Caco-2 (cell line): ENCODE data around the gene IL26. TPM values are rescaled to one million over a fixed set of nuclear protein-coding genes. Genes with fewer than 3 reads are reported as not detected.

Source experiments
- BruUV-seq: library from RNA; stranded (reverse); fragments of 400-500 nt; replicated peaks from 2 replicates; lab custom pipeline; 2021; lab: Mats Ljungman, UMichigan
- CTCF ChIA-PET: fragments of 300-600 bp; sonication (Branson Sonifier 250); formaldehyde crosslinking; loops from one replicate; lab custom pipeline; 2022; ENCODE audit warnings: antibody characterized with exemption; lab: Charles Lee
- POLR2A ChIA-PET: fragments of 300-600 bp; sonication (Branson Sonifier 250); formaldehyde crosslinking; loops from one replicate; lab custom pipeline; 2022; ENCODE audit warnings: antibody characterized with exemption; lab: Charles Lee
- DNase-seq, 2 experiments: peaks; one replicate each; pipeline versions ENCODE4 v3.0.0 to v3.0.0-alpha.2; 2020 to 2022
- H3K27me3 ChIP-seq: replicated peaks from 2 replicates; pipeline ENCODE4 v1.6.0; 2011; ENCODE audit warnings: low read length; ENCODE audit not compliant: control insufficient read depth, insufficient read depth
- H3K36me3 ChIP-seq: 2 replicates; pipeline ENCODE4 v1.5.1; 2011; ENCODE audit warnings: low read length; ENCODE audit not compliant: control insufficient read depth, insufficient read depth
- H3K4me1 ChIP-seq: fragments of 250-450 bp; sonication (Bioruptor Pico); 2 replicates; pipeline ENCODE4 v1.5.1; 2020; ENCODE audit warnings: mild to moderate bottlenecking
- H3K4me3 ChIP-seq: 2 replicates; pipeline ENCODE4 v1.5.1; 2011; ENCODE audit warnings: low read depth, mild to moderate bottlenecking, control low read depth, low read length
- H3K9me3 ChIP-seq: fragments of 250-450 bp; sonication (Bioruptor Pico); 2 replicates; pipeline ENCODE4 v1.5.1; 2020; ENCODE audit warnings: mild to moderate bottlenecking, moderate library complexity
- H3K27ac Mint-ChIP-seq: one replicate; pipeline ENCODE4 v1.8.0; 2022; ENCODE audit warnings: mixed read lengths; ENCODE audit not compliant: unreplicated experiment
- H3K27me3 Mint-ChIP-seq: one replicate; pipeline ENCODE4 v1.8.0; 2022; ENCODE audit warnings: mixed read lengths; ENCODE audit not compliant: insufficient read depth, unreplicated experiment
- H3K36me3 Mint-ChIP-seq: one replicate; pipeline ENCODE4 v1.8.0; 2022; ENCODE audit warnings: mild to moderate bottlenecking, mixed read lengths; ENCODE audit not compliant: insufficient read depth, unreplicated experiment
- H3K4me1 Mint-ChIP-seq: one replicate; pipeline ENCODE4 v1.8.0; 2022; ENCODE audit warnings: low read depth, mixed read lengths; ENCODE audit not compliant: unreplicated experiment
- H3K4me3 Mint-ChIP-seq: one replicate; pipeline ENCODE4 v1.8.0; 2022; ENCODE audit warnings: mild to moderate bottlenecking, moderate library complexity, mixed read lengths; ENCODE audit not compliant: unreplicated experiment
- H3K9me3 Mint-ChIP-seq: one replicate; pipeline ENCODE4 v1.8.0; 2022; ENCODE audit warnings: mixed read lengths; ENCODE audit not compliant: unreplicated experiment
- intact Hi-C: fragments of 100-400 bp; cut with micrococcal nuclease; formaldehyde crosslinking; loops from one replicate; pipeline ENCODE4 v1.10.0; 2022; ENCODE audit not compliant: unreplicated experiment
- total RNA-seq: library from RNA; stranded (reverse); gene quantifications from 2 replicates; pipeline ENCODE4 v1.2.3, GENCODE V29; 2022
- TF ChIP-seq, protein P1 (sequence below), 2 experiments: fragments of 200-600 bp in 1 of 2; IDR thresholded peaks; 1 replicate in 1 of 2; 2 replicates in 1 of 2; pipeline versions ENCODE4 v1.5.1 to v1.8.0; 2011 to 2022; ENCODE audit warnings: antibody characterized with exemption in 1 of 2, control low read depth in 1 of 2, inconsistent platforms in 1 of 2, low read depth in 1 of 2, low read length in 1 of 2, mild to moderate bottlenecking in 1 of 2, moderate library complexity in 1 of 2; ENCODE audit not compliant: insufficient read depth in 1 of 2, severe bottlenecking in 1 of 2, unreplicated experiment in 1 of 2

The IL26 gene
- total RNA-seq, 1 experiment from 2014 or later = not detected

- Mint-ChIP-seq H3K4me1 (peaks cover under 1% of the 10 kb centered on the region), H3K27me3 (peaks cover 11% of the 10 kb centered on the region), H3K4me3 (no peak overlapping the region), H3K27ac (no peak overlapping the region), H3K36me3 (no peaks in the 10 kb centered on the region), H3K9me3 (no peaks in the 10 kb centered on the region)
- Histone ChIP-seq H3K4me1 (no peaks in the 10 kb centered on the region), H3K36me3 (no peaks in the 10 kb centered on the region), H3K4me3 (no peak overlapping the region), H3K9me3 (no peaks in the 10 kb centered on the region), H3K27me3 (no peaks in the 10 kb centered on the region)
- DNase-seq = no peak
- ChIA-PET CTCF (no interaction called here), POLR2A (no interaction called here)
- intact Hi-C loops = no loop called here
- BruUV-seq = no TSS peak
- TF ChIP-seq, protein P1, sequence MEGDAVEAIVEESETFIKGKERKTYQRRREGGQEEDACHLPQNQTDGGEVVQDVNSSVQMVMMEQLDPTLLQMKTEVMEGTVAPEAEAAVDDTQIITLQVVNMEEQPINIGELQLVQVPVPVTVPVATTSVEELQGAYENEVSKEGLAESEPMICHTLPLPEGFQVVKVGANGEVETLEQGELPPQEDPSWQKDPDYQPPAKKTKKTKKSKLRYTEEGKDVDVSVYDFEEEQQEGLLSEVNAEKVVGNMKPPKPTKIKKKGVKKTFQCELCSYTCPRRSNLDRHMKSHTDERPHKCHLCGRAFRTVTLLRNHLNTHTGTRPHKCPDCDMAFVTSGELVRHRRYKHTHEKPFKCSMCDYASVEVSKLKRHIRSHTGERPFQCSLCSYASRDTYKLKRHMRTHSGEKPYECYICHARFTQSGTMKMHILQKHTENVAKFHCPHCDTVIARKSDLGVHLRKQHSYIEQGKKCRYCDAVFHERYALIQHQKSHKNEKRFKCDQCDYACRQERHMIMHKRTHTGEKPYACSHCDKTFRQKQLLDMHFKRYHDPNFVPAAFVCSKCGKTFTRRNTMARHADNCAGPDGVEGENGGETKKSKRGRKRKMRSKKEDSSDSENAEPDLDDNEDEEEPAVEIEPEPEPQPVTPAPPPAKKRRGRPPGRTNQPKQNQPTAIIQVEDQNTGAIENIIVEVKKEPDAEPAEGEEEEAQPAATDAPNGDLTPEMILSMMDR (IDR thresholded peaks at IDR 0.05; ENCODE audit: insufficient read depth in 1 of 2, low read depth in 1 of 2, low read length in 1 of 2, severe bottlenecking in 1 of 2, unreplicated experiment in 1 of 2) = no peak
These were observed 19.8 kb upstream of the IL26 start for GRCh38 chr12:68245180-68246021.

DNA sequence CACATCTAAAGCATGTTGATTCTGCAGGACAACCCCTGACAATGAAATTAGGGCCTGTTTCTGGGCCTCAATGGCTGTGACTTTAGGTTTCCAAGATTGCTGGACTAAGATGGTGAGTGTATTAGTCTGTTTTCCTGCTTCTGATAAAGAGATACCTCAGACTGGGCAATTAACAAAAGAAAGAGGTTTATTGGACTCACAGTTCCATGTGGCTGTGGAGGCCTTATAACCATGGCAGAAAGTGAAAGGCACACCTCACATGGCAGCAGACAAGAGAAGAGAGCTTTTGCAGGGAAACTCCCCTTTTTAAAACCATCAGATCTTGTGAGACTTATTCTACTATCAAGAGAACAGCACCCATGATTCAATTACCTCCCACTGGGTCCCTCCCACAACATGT, 17.2 kb upstream of the IL26 start:
- Histone ChIP-seq H3K4me1 (no peaks in the 10 kb centered on the region), H3K27me3 (no peaks in the 10 kb centered on the region), H3K4me3 (no peak overlapping the region), H3K9me3 (no peaks in the 10 kb centered on the region), H3K36me3 (no peaks in the 10 kb centered on the region)
- intact Hi-C loops = no loop called here
- BruUV-seq = no TSS peak
- CTCF ChIA-PET = no interaction called here
- Mint-ChIP-seq H3K27me3 (peaks cover 6% of the 10 kb centered on the region), H3K27ac (no peak overlapping the region), H3K4me1 (peaks cover 7% of the 10 kb centered on the region), H3K4me3 (no peak overlapping the region), H3K36me3 (no peaks in the 10 kb centered on the region), H3K9me3 (no peaks in the 10 kb centered on the region)
- no peak for DNase-seq
- POLR2A ChIA-PET = no interaction called here
- TF ChIP-seq, protein P1 (IDR thresholded peaks at IDR 0.05; ENCODE audit: insufficient read depth in 1 of 2, low read depth in 1 of 2, low read length in 1 of 2, severe bottlenecking in 1 of 2, unreplicated experiment in 1 of 2) = no peak

DNA sequence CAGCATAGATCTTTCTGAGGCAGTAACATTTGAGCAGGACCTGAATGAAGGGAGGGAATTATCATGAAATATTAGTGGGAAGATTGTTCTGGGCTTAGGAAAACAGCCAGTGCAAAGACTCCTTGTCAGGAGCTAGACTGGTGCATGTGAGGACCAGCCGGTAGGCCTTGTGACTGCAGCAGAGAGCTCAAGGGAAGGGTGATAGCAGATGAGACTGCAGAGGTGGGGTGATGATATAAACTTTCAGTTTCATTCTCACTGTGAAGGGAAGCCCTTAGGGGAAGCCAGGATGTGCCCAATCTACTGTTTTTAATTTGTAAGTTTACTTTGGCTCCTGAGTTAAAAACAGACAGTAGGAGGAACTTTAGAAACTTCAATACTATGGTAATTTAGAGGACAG, 15.4 kb upstream of the IL26 start:
- TF ChIP-seq, protein P1 (IDR thresholded peaks at IDR 0.05; ENCODE audit: insufficient read depth in 1 of 2, low read depth in 1 of 2, low read length in 1 of 2, severe bottlenecking in 1 of 2, unreplicated experiment in 1 of 2) = no peak
- H3K36me3 Mint-ChIP-seq = no peaks in the 10 kb centered on the region
- ChIA-PET POLR2A (no interaction called here), CTCF (no interaction called here)
- Histone ChIP-seq H3K9me3 (no peaks in the 10 kb centered on the region), H3K4me3 (no peak overlapping the region), H3K36me3 (no peaks in the 10 kb centered on the region), H3K4me1 (no peaks in the 10 kb centered on the region), H3K27me3 (no peaks in the 10 kb centered on the region)
- peaks cover 7% of the 10 kb centered on the region for H3K4me1 Mint-ChIP-seq
- no TSS peak for BruUV-seq
- H3K9me3 Mint-ChIP-seq = no peaks in the 10 kb centered on the region
- peaks cover 3% of the 10 kb centered on the region for H3K27me3 Mint-ChIP-seq
- no peak overlapping the region for H3K27ac Mint-ChIP-seq
- no peak overlapping the region for H3K4me3 Mint-ChIP-seq
- no peak for DNase-seq
- intact Hi-C loops = loop anchor here (2.0 kb wide), 1 partner anchor 18 kb away; no protein-coding TSS in a partner anchor
